HPDE6-E6E7 (cell line): ENCODE measurements around the gene KIAA0319L.

Source experiments
- DNase-seq: peaks from one replicate; pipeline ENCODE4 v3.0.0; 2011; ENCODE audit warnings: missing footprints; ENCODE audit errors: extremely low spot score

The KIAA0319L gene

DNA sequence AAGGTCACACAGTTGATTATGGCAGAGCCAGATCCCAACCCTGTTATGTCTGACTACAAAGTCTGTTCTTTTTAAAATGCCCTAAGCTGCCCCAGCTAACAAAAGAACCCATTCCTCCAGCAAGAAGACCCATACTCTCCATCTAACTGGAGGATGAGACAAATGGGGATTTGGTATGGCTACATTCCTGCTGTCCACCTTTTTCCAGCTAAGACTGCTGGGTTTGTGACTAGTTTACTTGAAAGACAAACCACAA is 112.8 kb downstream of the KIAA0319L start:
- no peak for DNase-seq

GRCh38 chr1:35443768-35444518 is 113.3 kb downstream of the KIAA0319L start:
- no peak for DNase-seq

- no peak for DNase-seq
These were observed 114.5 kb downstream of the KIAA0319L start for GRCh38 chr1:35442734-35443133.

- no peak for DNase-seq
These were observed 115.2 kb downstream of the KIAA0319L start for GRCh38 chr1:35441926-35442579.

GRCh38 chr1:35439626-35440025 is 117.6 kb downstream of the KIAA0319L start:
- no peak for DNase-seq

DNA sequence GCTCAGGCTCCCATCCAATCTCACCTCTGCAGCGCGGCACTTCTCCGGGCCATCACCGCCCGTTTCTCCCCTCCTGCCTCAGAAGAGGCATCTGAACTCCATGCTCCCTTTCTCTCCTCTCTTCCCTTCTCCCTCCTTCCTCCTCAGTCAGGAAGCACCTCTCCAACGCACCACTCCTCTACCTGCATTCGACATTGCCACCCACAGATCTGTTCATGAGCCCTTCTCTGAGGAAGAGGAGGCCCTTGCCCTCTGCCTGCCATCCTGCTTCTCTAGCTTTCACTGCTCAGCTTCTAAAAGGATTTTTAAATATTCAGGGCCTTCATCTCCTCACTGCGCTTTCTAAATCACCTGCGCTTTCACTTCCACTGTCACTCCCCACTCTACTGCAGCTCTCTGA is 120.0 kb downstream of the KIAA0319L start:
- no peak for DNase-seq

DNA sequence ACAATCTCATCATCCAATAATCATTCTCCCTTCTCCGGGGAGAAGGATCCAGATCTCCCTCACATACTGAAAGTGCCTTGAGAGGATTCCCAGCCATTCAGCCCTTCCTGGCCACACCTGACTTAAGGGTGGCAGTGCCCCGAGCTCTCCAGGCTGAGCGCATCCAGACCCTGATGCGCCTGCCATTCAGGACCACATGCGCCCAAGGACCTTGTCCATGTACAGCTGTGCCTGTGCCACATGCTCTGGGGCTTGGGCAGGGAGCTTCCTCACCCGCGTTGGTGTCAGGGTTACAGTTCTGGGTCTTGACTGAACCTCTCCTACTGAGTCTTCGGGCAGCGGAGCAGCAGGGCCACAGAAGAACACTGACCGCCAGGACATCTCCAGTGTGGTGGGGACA is 121.1 kb downstream of the KIAA0319L start:
- no peak for DNase-seq

DNA sequence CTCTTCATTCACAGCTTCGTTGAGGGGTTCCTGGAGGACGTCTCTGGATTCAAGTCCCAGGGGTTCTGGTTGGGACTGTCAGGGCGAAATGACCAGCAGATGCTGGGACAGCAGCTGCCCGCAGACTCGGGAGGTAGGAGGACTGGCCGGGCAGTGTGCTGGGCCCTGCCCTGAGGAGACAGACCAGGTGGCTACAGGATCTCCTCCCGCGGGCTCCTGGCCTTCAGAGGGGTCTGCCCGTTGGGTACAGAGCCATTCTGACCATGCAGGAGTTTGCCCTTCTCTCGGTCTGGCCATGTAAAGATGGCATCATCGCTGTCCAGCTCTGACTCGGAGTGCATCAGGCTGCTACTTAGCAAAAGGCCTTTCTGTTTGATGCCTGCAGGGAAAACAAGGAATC is 122.5 kb downstream of the KIAA0319L start:
- DNase-seq = no peak

DNA sequence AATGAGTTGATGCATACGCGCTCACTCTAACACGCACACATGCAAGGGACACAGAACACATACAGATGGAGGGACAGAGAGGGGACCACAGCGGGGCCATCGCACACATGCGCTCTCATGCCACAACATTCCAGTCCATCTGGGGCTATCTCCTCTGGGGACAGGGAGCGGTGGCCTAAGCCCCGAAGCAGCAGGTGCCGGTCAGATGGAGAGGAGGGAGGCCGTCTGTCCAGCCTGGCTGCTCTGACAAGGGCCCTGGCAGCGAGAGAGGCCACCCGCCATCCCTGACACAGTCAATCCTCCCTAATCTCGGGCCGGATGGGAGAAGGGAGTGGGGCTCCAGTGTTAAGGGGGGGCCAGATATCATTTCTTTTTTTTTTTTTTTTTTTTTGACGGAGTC is 123.5 kb downstream of the KIAA0319L start:
- no peak for DNase-seq

GRCh38 chr1:35432231-35432630 is 125.0 kb downstream of the KIAA0319L start:
- no peak for DNase-seq

DNA sequence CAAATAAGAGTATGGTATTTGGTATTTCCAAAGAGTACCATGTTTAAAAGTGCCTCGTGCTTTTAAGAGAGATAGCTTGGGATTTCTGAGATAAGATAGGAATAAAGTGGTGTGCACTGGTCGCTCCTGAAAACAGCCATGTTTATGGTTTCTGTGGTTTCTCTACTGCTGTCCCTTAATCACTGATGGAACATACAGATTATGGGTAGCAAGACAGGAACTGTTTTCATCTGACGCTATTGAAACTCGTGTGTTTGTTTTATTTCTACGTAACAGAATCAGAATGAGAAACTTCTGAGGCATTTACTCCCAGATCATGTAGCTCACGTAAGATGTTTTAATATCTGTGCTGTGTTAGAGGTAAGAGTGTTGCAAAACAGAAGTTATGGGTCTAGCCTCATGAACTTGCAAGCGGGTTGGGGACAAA is 126.0 kb downstream of the KIAA0319L start:
- DNase-seq = no peak

DNA sequence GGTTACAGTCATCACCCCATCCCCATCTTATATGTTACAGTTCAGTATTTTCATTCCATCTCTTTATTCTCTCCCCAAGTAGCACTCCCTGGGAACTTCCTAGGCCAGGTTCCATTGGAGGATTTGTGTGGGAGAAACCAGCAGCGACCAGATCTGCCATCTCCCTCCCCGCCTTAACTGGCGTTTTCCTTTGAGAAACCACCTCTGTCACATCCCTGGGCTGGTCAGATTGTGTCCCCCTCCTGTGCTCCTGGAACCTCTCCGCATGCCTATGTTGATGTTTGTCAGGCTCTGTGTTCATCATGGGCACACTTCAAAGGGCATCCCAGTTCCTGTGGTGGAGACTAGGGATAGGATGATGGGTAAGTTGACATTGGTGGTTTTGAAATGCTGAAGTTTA is 126.4 kb downstream of the KIAA0319L start:
- DNase-seq = no peak

- DNase-seq = no peak
These were observed 128.8 kb downstream of the KIAA0319L start for GRCh38 chr1:35428360-35428759.

DNA sequence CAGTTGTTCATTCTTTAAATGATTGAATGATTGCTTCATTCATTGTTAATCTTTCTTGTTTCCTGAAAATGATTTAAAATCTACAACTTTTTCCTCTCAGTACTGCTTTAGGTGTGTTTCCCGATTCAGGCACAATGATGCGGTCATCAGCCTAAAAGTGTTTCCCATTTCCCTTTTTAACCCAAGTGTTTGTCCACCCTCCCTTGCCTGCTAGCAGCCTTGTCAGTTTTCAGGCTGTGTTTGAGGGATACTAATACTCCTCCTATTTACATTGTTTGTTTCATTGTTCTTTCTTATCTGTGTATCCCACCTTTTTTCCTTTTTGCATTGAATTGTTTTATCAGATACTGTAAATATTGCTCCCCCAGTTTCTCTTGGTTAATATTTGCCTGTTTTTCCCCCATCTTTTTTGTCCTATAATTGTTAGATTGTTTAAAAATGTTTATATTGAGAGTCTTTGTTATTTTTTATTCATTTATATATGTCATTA is 131.1 kb downstream of the KIAA0319L start:
- DNase-seq = no peak

DNA sequence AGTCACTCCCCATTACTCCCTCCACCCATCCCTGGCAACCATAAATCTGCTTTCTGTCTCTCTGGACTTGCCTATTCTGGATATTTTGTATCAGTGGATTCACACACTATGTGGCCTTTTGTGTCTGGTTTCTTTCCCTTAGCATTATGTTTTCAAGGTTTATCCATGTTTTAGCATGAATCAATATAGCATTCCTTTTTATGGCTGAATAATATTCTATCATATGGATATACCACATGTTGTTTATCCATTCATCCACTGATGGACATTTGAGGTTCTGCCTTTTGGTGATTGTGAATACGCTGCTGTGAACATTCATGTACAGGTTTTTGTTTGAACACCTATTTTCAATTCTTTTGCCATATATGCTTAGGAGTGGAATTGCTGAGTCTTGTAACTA is 148.3 kb downstream of the KIAA0319L start:
- no peak for DNase-seq

DNA sequence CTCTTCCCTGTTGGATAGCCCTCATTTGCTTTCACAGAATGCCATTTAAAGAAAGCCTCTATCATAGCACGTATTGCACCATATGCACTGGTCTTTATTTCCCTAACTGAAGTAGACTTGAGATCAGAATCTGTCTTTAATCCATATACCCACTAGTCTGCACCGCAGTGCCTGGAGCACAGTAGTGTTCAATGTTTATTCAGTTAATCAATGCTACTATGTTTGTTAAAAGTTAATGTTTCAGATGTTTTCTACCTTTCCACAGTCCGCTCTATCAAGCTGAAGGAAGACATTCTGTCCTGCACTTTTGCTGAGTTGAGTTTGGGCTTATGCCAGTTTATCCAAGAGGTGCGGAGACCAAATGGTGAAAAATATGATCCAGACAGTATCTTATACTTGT is 149.5 kb downstream of the KIAA0319L start:
- DNase-seq = no peak

DNA sequence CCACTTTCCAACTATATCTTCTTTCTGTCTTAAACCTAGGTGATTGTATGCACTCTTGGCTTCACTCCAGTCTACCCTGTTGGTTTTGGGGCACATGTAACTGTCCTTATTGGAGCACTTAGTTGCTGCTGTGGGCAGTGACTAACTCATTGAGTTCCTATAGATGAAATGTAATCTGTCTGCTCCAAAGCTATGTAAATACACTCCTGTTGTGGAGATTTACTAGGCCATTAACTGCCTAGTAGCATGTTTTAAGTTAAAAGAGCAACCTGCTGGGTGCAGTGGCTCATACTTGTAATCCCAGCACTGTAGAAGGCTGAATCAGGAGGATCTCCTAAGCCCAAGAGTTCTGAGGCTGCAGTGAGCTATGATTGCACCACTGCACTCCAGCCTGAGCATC is 151.1 kb downstream of the KIAA0319L start:
- no peak for DNase-seq

- DNase-seq = no peak
These were observed 156.2 kb downstream of the KIAA0319L start for GRCh38 chr1:35401049-35401448.

GRCh38 chr1:35398739-35399138 is 158.5 kb downstream of the KIAA0319L start:
- DNase-seq = no peak

- no peak for DNase-seq
These were observed 162.8 kb downstream of the KIAA0319L start for GRCh38 chr1:35394386-35394785.

GRCh38 chr1:35390600-35391494 is 166.4 kb downstream of the KIAA0319L start:
- no peak for DNase-seq

DNA sequence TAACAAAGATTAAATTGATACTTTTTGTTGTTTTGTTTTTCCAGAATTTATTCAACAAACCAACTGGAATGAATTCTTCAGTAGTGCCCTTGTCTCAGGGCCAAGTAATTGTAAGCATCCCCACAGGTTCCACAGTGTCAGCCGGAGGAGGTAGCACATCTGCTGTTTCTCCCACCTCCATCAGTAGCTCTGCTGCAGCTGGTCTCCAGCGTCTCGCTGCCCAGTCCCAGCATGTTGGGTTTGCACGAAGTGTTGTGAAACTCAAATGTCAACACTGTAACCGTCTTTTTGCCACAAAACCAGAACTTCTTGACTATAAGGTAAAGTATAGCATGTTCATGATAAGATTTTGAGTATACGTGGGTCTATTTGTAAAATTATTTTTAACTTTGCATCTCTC is 170.2 kb downstream of the KIAA0319L start:
- no peak for DNase-seq

- DNase-seq = no peak
These were observed 170.9 kb downstream of the KIAA0319L start for GRCh38 chr1:35386290-35386689.
